HCT116 (cell line): ENCODE data around the gene SPATA16. TPM values are rescaled to one million over a fixed set of nuclear protein-coding genes. Genes with fewer than 3 reads are reported as not detected.
"Not testable (repeated sequence)": the region's sequence is repeated elsewhere in the genome, so short reads cannot be mapped to it uniquely, and the experiment has no call there.

Source experiments
- ATAC-seq: fragments of 200-7000 bp; cut with Tn5 transposase; 2 replicates; pipeline ENCODE4 v1.9.1; 2020; ENCODE audit warnings: mild to moderate bottlenecking, moderate library complexity
- Bru-seq: library from RNA; stranded (reverse); fragments of 400-500 nt; gene quantifications from one replicate; lab custom pipeline; 2021; lab: Mats Ljungman, UMichigan
- BruChase-seq, 2 experiments: library from RNA; stranded (reverse); fragments of 400-500 nt; gene quantifications; one replicate each; lab custom pipeline; 2021; lab: Mats Ljungman, UMichigan
- BruUV-seq: library from RNA; stranded (reverse); fragments of 400-500 nt; replicated peaks from 2 replicates; lab custom pipeline; 2021; lab: Mats Ljungman, UMichigan
- CTCF ChIA-PET: fragments of 300-600 bp; sonication (Branson Sonifier 250); formaldehyde crosslinking; loops from one replicate; lab custom pipeline; 2021; ENCODE audit warnings: antibody characterized with exemption; lab: Charles Lee
- POLR2A ChIA-PET: fragments of 300-600, 350-600 bp; sonication (Branson Sonifier 250); formaldehyde crosslinking; loops from one replicate; lab custom pipeline; 2021; ENCODE audit warnings: antibody characterized with exemption; lab: Charles Lee
- RAD21 ChIA-PET, 2 experiments: fragments of 300-600 bp; sonication (Branson Sonifier 250); formaldehyde crosslinking; loops; one replicate each; lab custom pipeline; 2023; ENCODE audit warnings: low total read pairs in 2 of 2; ENCODE audit not compliant: uncharacterized antibody in 2 of 2, unreplicated experiment in 2 of 2, low non-redundant PET in 1 of 2; lab: Charles Lee
- DNase-seq: peaks from one replicate; pipeline ENCODE4 v3.0.0-alpha.2; 2010; ENCODE audit warnings: low read depth, low spot score
- H2AFZ ChIP-seq: fragments of 200-600 bp; shearing (Covaris generic), sonication (generic); 2 replicates; pipeline ENCODE4 v1.6.1; 2017; ENCODE audit warnings: low read depth, mixed run types, mixed read lengths, antibody characterized with exemption, low read length; ENCODE audit not compliant: poor library complexity, severe bottlenecking
- H3K27ac ChIP-seq: 2 replicates; pipeline ENCODE4 v1.5.1; 2012; ENCODE audit warnings: low read depth, low read length
- H3K27me3 ChIP-seq: fragments of 200-600 bp; sonication (generic); 2 replicates; pipeline ENCODE4 v1.6.1; 2016; ENCODE audit warnings: mixed run types, low read length, mixed read lengths; ENCODE audit not compliant: insufficient read depth
- H3K36me3 ChIP-seq, 2 experiments: fragments of 200-500 bp in 1 of 2; fragments of 200-600 bp in 1 of 2; sonication (Bioruptor generic) in 1 of 2; sonication (generic) in 1 of 2; 2 replicates each; pipeline versions ENCODE4 v1.5.1 to v1.6.1; 2014 to 2016; ENCODE audit warnings: low read length in 2 of 2, inconsistent platforms in 1 of 2, mixed read lengths in 1 of 2, mixed run types in 1 of 2; ENCODE audit not compliant: insufficient read depth in 2 of 2, control insufficient read depth in 1 of 2
- H3K4me1 ChIP-seq, 2 experiments: fragments of 200-600 bp in 1 of 2; sonication (generic) in 1 of 2; 2 replicates each; pipeline versions ENCODE4 v1.5.1 to v1.6.1; 2012 to 2017; ENCODE audit warnings: low read length in 2 of 2, inconsistent platforms in 1 of 2, mild to moderate bottlenecking in 1 of 2, mixed read lengths in 1 of 2, mixed run types in 1 of 2, moderate library complexity in 1 of 2; ENCODE audit not compliant: insufficient read depth in 2 of 2, control insufficient read depth in 1 of 2
- H3K4me2 ChIP-seq: fragments of 200-600 bp; sonication (generic); 2 replicates; pipeline ENCODE4 v1.6.1; 2017; ENCODE audit warnings: mixed run types, low read length, mixed read lengths
- H3K4me3 ChIP-seq, 2 experiments: fragments of 200-600 bp in 1 of 2; sonication (generic) in 1 of 2; replicated peaks in 1 of 2; 2 replicates each; pipeline ENCODE4 v1.5.1; 2011 to 2016; ENCODE audit warnings: low read length in 2 of 2, control low read depth in 1 of 2, low read depth in 1 of 2, mild to moderate bottlenecking in 1 of 2, mixed read lengths in 1 of 2, mixed run types in 1 of 2
- H3K79me2 ChIP-seq: fragments of 200-600 bp; sonication (generic); 2 replicates; pipeline ENCODE4 v1.6.1; 2017; ENCODE audit warnings: mild to moderate bottlenecking, mixed run types, low read length, moderate library complexity, mixed read lengths; ENCODE audit not compliant: insufficient read depth
- H3K9ac ChIP-seq: fragments of 200-600 bp; sonication (generic); 2 replicates; pipeline ENCODE4 v1.6.1; 2016; ENCODE audit warnings: low read length, mixed read lengths
- H3K9me2 ChIP-seq: fragments of 200-600 bp; sonication (generic), shearing (Covaris generic); 2 replicates; pipeline ENCODE4 v1.6.1; 2017; ENCODE audit warnings: mixed run types, mild to moderate bottlenecking, moderate library complexity; ENCODE audit not compliant: insufficient read depth
- H3K9me3 ChIP-seq, 2 experiments: fragments of 200-500 bp in 1 of 2; fragments of 200-600 bp in 1 of 2; sonication (Bioruptor generic) in 1 of 2; sonication (generic) in 1 of 2; 2 replicates each; pipeline ENCODE4 v1.6.1; 2014 to 2017; ENCODE audit warnings: low read length in 2 of 2, mixed read lengths in 2 of 2, inconsistent platforms in 1 of 2, low read depth in 1 of 2, mild to moderate bottlenecking in 1 of 2, mixed run types in 1 of 2, moderate library complexity in 1 of 2; ENCODE audit not compliant: control insufficient read depth in 1 of 2, insufficient read depth in 1 of 2
- H4K20me1 ChIP-seq: fragments of 200-600 bp; sonication (generic), shearing (Covaris generic); 2 replicates; pipeline ENCODE4 v1.6.1; 2017; ENCODE audit warnings: mixed run types, mild to moderate bottlenecking, moderate library complexity; ENCODE audit not compliant: insufficient read depth
- CBX3 ChIP-seq: IDR thresholded peaks from 2 replicates; pipeline ENCODE4 v1.6.1; 2012; ENCODE audit warnings: low read depth
- EGR1 ChIP-seq: IDR thresholded peaks from 2 replicates; pipeline ENCODE4 v1.6.1; 2012; ENCODE audit warnings: low read depth
- JUND ChIP-seq: IDR thresholded peaks from 2 replicates; pipeline ENCODE4 v1.6.1; 2012
- POLR2AphosphoS5 ChIP-seq: IDR thresholded peaks from 2 replicates; pipeline ENCODE4 v1.6.1; 2011; ENCODE audit warnings: mild to moderate bottlenecking, low read depth, low read length, moderate library complexity
- REST ChIP-seq: IDR thresholded peaks from 2 replicates; pipeline ENCODE4 v1.6.1; 2012; ENCODE audit warnings: low read depth
- TCF7L2 ChIP-seq: IDR thresholded peaks from 2 replicates; pipeline ENCODE4 v1.7.0; 2011; ENCODE audit warnings: borderline replicate concordance, inconsistent platforms; ENCODE audit not compliant: insufficient read depth, insufficient read length; ENCODE audit errors: extremely low read depth
- YY1 ChIP-seq: IDR thresholded peaks from 2 replicates; pipeline ENCODE4 v1.6.1; 2011; ENCODE audit warnings: low read length, low read depth, moderate library complexity, mild to moderate bottlenecking; ENCODE audit not compliant: insufficient replicate concordance; ENCODE audit errors: extremely low read depth
- ZBTB33 ChIP-seq: IDR thresholded peaks from 2 replicates; pipeline ENCODE4 v1.6.1; 2011; ENCODE audit warnings: mild to moderate bottlenecking, low read length, moderate library complexity; ENCODE audit not compliant: insufficient replicate concordance; ENCODE audit errors: extremely low read depth
- intact Hi-C: fragments of 100-400 bp; cut with micrococcal nuclease; formaldehyde crosslinking; loops from 2 replicates; pipeline ENCODE4 v1.10.0; 2022
- long read RNA-seq: library from polyadenylated mRNA; unstranded; transcript quantifications from one replicate; pipeline ENCODE4 v2.0.0, GENCODE V29; 2021; ENCODE audit not compliant: unreplicated experiment
- polyA plus RNA-seq: library from polyadenylated mRNA; unstranded; fragments of >200 nt; gene quantifications from 2 replicates; pipeline ENCODE4 v1.2.1, GENCODE V29; 2012; ENCODE audit warnings: missing spikeins
- total RNA-seq: library from RNA; stranded (reverse); gene quantifications from one replicate; pipeline ENCODE4 v1.2.1, GENCODE V29; 2021; ENCODE audit not compliant: unreplicated experiment

Gene SPATA16
- total RNA-seq (not detected), Bru-seq, nascent RNA (not detected), BruChase-seq, experiment 1, labeled RNA remaining after a 6-hour chase (not detected), BruChase-seq, experiment 2, labeled RNA remaining after a 2-hour chase (not detected)
- polyA plus RNA-seq: not detected in 2 replicates
- long read RNA-seq: 0 reads

- RAD21 ChIA-PET: no interaction called here
- Histone ChIP-seq H3K27ac (no peak within 1 kb of the TSS), H3K9me3 (no peaks in the 10 kb centered on the region), H3K36me3 (no peaks in the 10 kb centered on the region), H3K27me3 (no peaks in the 10 kb centered on the region), H3K4me3 (no peak within 1 kb of the TSS), H3K9me2 (no peaks in the 10 kb centered on the region), H3K9ac (no peak within 1 kb of the TSS), H3K79me2 (no peaks in the 10 kb centered on the region), H3K4me1 (no peaks in the 10 kb centered on the region), H3K4me2 (no peak within 1 kb of the TSS), H2AFZ (no peak within 1 kb of the TSS), H4K20me1 (no peaks in the 10 kb centered on the region)
- BruUV-seq: no TSS peak
- TF ChIP-seq YY1 (no peak), ZBTB33 (no peak), POLR2AphosphoS5 (no peak), EGR1 (no peak), CBX3 (no peak), JUND (no peak), TCF7L2 (no peak), REST (no peak)
- POLR2A ChIA-PET: no interaction called here
- CTCF ChIA-PET: no interaction called here
- intact Hi-C loops: no loop called here
- no peak for ATAC-seq
- no peak for DNase-seq
Observed at GRCh38 chr3:173140986-173141385, at the start of gene SPATA16. TSS of gene SPATA16 (minus strand) at chr3:173141235. CDS start at chr3:173117731, 23,504 bp downstream.

- BruUV-seq, POLR2A ChIA-PET, H3K9ac ChIP-seq, H3K4me1 ChIP-seq, H3K9me3 ChIP-seq, DNase-seq, H4K20me1 ChIP-seq, H3K79me2 ChIP-seq, RAD21 ChIA-PET, H3K36me3 ChIP-seq, H3K4me2 ChIP-seq, ATAC-seq, H3K27ac ChIP-seq, H3K4me3 ChIP-seq, intact Hi-C loops, H3K27me3 ChIP-seq, CTCF ChIA-PET, H2AFZ ChIP-seq, H3K9me2 ChIP-seq: not testable (repeated sequence)
Observed at GRCh38 chr3:173183022-173183421, 42.0 kb upstream of the SPATA16 start.
